HUDEP-2 (cell line): ENCODE results near the gene TRAF3.
"Not testable (repeated sequence)": the region's sequence is repeated elsewhere in the genome, so short reads cannot be mapped to it uniquely, and the experiment has no call there.

Experiments
- DNase-seq, 76 experiments: peaks; one replicate each; lab custom pipeline; 2025; ENCODE audit not compliant: unreplicated experiment in 76 of 76; lab: John Stamatoyannopoulos, UW

TRAF3 gene

DNA sequence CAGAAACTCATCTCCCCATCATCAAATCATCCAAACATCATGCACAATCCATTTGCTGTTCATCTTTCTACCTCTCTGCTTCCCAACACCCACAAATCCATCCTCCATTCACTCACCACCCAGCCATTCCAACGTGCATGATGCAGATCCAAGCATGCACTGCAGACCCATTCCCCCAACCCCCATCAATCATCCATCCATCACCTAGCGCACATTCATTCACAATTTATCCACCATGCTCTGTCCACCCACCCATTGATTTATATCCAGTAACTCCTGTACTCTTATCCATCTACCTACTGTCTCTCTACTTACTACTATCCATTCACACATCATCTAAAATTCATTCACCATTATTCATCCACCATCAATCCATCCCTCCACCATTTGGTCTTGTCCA is 141.2 kb downstream of the TRAF3 start:
- no peak for DNase-seq

DNA sequence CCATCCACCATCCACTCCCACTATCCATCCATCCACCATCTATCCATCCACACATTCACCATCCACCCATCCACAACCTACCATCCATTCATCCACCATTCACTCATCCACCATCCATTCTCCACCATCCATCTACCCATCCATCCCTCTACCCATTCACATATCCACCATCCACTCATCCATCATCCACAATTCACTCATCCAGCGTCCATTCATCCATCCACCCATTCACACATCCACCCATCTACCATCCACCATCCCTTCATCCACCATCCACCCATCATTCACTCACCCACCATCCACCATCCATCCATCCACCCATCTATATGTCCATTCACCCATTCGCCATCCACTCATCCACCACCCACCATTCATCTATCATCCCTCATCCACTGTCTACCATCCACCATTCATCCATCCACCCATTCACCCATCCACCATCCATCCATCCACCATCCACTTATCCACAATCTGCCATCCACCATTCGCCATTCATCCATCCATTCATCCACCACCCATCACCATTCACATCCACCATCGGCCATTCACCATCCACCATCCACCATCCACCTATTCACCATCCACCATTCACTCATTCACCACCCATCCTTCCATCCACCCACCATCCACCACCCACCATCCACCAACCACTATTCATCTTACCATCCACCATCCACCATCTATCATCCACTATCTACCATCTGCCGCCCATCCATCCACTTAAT is 143.2 kb downstream of the TRAF3 start:
- no peak for DNase-seq

- no peak for DNase-seq
These were observed 143.7 kb downstream of the TRAF3 start for GRCh38 chr14:102920998-102921304.

GRCh38 chr14:102922490-102923200 is 145.4 kb downstream of the TRAF3 start, which contains the start of gene AMN:
Gene AMN, plus strand, starts transcription at chr14:102922663. Its CDS starts 26 bp downstream, at chr14:102922689.
- DNase-seq = no peak

- DNase-seq = no peak
These were observed 146.1 kb downstream of the TRAF3 start for GRCh38 chr14:102923201-102923924.

GRCh38 chr14:102923925-102924486 is 146.8 kb downstream of the TRAF3 start:
- no peak for DNase-seq

GRCh38 chr14:102924632-102925588 is 147.7 kb downstream of the TRAF3 start:
- no peak for DNase-seq

DNA sequence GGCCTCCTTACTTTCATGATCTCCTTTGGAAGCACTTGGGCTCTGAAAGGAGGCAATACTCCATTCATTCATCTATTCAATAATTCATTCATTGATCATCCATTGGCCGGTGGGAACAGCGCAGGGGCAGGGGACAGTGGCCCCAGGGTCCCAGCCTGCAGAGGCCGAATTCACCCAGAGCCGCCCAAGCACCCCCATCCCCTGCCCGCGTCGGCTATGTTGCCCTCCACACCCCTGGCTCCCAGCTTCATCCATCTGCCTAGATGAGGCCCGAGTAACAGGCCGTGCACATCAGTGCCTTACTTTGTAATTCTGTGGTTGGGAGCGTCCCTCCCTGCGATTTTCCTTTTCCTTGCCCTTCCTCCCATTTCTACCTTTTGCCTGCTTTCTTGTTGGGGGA is 148.4 kb downstream of the TRAF3 start:
- DNase-seq = no peak

GRCh38 chr14:102926104-102926503 is 148.9 kb downstream of the TRAF3 start:
- DNase-seq = no peak

DNA sequence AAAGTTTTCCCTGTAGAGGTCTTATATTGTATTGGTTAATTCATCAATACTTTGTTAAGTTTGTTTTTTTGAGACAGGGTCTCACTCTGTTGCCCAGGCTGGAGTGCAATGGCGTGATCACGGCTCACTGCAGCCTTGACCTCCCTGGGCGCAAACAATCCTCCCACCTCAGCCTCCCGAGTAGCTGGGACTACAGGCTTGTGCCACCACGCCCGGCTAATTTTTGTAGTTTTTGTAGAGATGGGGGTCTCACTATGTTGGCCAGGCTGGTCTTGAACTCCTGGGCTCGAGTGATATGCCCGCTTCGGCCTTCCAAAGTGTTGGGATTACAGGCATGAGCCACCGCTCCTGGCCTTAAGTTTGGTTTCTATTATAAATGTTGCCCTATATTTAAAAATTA is 149.6 kb downstream of the TRAF3 start:
- DNase-seq = not testable (repeated sequence)

DNA sequence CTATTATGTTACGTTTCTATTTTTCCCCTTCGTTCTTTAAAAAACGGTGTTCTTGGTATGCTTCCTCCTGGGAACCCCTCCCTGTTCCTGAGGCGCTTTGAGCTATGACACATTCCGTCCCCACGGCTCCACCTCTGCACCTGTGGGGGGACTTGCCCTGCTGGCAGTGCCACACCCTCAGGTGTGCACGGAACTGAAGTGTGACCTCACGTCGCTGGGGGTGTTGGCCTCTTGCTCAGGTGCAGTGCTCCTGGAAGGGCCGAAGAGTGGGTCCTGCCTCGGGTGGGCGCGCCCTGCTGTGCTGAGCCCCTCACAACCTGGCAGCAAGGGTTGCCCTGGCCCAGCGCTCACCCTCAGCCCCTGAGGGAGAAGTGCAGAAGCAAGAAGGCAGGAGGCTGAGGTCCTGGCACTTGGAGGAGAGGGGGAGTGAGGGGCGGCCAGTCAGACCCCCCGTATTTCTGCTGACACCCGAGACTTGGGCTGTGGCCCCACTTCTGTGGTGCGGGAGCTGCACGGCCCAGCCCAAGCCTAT is 150.2 kb downstream of the TRAF3 start:
- DNase-seq = no peak

- DNase-seq = peak in 1 of 76 experiments; percentile 10
These were observed 150.7 kb downstream of the TRAF3 start for GRCh38 chr14:102927878-102928411.

- peak in 46 of 76 experiments; percentile 8 to 61 (median 38) for DNase-seq
These were observed 151.4 kb downstream of the TRAF3 start for GRCh38 chr14:102928412-102929240.

DNA sequence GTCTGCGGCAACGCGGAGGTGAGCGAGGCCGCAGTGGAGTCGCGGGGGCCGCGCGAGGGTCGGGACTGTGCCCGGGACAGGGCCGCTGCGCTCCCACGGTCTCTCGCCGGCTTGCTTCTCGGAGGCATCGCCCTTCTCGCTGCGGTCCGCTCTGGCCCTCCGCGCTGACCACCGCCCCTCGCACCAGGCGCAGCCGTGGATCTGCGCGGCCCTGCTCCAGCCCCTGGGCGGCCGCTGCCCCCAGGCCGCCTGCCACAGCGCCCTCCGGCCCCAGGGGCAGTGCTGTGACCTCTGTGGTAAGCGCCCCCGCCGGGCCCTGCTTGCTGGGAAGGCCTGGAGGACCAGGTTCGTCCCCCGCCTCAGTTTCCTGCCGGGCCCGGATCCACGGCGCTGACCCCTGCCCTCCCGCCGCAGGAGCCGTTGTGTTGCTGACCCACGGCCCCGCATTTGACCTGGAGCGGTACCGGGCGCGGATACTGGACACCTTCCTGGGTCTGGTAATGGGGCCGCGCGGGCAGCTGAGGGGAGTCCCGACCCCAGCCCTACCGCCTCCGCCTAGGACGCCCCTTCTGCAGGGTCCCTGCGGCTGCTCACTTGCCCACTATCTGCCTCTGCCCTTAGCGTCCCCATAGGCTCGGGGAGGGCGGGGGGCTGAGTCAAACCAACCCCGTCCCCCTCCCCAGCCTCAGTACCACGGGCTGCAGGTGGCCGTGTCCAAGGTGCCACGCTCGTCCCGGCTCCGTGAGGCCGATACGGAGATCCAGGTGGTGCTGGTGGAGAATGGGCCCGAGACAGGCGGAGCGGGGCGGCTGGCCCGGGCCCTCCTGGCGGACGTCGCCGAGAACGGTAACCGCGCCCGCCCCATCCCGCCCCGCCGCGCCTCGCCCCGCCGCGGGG is 152.2 kb downstream of the TRAF3 start:
- DNase-seq = no peak

DNA sequence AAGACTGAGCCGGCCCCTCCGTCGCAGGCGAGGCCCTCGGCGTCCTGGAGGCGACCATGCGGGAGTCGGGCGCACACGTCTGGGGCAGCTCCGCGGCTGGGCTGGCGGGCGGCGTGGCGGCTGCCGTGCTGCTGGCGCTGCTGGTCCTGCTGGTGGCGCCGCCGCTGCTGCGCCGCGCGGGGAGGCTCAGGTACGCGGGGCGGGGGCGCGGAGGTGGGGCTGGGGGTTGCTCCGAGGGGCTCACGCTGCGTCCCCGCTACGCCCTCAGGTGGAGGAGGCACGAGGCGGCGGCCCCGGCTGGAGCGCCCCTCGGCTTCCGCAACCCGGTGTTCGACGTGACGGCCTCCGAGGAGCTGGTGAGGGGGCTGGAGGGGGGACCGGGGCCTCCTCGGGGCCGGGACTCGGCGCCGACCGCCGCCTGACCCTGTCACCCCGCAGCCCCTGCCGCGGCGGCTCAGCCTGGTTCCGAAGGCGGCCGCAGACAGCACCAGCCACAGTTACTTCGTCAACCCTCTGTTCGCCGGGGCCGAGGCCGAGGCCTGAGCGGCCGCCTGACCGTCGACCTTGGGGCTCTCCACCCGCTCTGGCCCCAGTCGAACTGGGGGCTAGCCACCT is 153.0 kb downstream of the TRAF3 start:
- DNase-seq = peak in 1 of 76 experiments; percentile 9

DNA sequence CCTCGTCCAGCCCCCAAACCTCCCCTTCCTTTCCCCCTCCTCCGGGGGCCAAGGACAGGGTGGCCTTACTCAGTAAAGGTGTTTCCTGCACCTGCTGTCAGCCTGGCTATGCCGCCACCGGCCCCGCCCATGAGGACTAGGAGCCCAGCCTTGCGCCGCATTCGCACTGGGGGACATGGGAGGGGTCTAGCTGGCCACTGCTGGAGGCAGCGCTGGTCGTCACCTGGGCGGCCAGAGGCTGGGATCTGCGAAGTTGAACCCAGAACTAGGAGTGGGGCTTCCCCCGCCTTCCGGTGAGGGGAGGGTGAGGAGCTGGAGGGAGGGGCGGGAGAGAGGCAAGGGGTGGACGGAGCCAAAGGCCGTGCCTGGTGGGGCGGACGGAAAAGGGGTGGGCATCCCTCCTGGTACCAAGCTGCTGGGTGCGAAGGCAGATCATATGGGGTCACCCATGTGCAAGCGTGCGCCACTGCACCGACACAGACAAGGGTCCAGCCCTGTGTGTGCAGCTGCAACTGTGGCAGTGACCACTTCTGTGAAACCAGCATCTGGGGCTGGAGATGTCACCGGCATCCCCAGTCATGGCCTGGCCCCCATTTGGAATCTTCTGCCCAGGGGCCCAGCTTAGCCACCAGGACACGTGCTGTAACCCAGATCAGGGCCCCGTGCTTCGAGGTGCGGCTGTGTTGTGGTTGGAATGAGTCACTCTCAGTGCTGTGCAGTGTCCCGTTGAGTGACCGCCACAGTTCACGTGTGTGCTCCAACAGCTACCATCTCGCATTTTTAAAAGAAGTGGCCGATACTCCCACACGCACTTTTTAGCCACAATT is 153.7 kb downstream of the TRAF3 start:
- peak in 12 of 76 experiments; percentile 11 to 60 (median 40) for DNase-seq
